H1 (cell line): ENCODE measurements around the gene GABRB2. TPM values are rescaled to one million over a fixed set of nuclear protein-coding genes. Genes with fewer than 3 reads are reported as not detected.

Source experiments
- CTCF ChIA-PET: fragments of 300-600 bp; sonication (Branson Sonifier 250); formaldehyde crosslinking; loops from one replicate; lab custom pipeline; 2021; ENCODE audit not compliant: partially characterized antibody; lab: Charles Lee
- POLR2A ChIA-PET: fragments of 300-600 bp; sonication (Branson Sonifier 250); formaldehyde crosslinking; loops from one replicate; lab custom pipeline; 2021; ENCODE audit warnings: inconsistent platforms; ENCODE audit not compliant: partially characterized antibody; lab: Charles Lee
- DNase-seq, 2 experiments: peaks; one replicate each; pipeline versions ENCODE4 v3.0.0 to v3.0.0-alpha.2; 2010 to 2022; ENCODE audit warnings: low spot score in 2 of 2, low read depth in 1 of 2, mixed read lengths in 1 of 2
- FAIRE-seq: peaks from 2 replicates; lab custom pipeline; 2011; peaks lifted over from hg19 to GRCh38; lab: Jason Lieb, UNC
- H2AFZ ChIP-seq: 2 replicates; pipeline ENCODE4 v1.8.1; 2012; ENCODE audit warnings: low read length, inconsistent platforms
- H2AK5ac ChIP-seq: 2 replicates; pipeline ENCODE4 v1.6.1; 2013; ENCODE audit warnings: low read depth, low read length
- H2BK120ac ChIP-seq: replicated peaks from 2 replicates; pipeline ENCODE3; 2013; ENCODE audit warnings: low read depth, low read length, inconsistent platforms
- H2BK12ac ChIP-seq: 2 replicates; pipeline ENCODE4 v1.6.1; 2013; ENCODE audit warnings: low read depth, low read length
- H2BK15ac ChIP-seq: 2 replicates; pipeline ENCODE4 v1.6.1; 2013; ENCODE audit warnings: low read length
- H2BK20ac ChIP-seq: 2 replicates; pipeline ENCODE4 v1.6.1; 2013; ENCODE audit warnings: low read length
- H2BK5ac ChIP-seq: 2 replicates; pipeline ENCODE4 v1.6.1; 2013; ENCODE audit warnings: low read depth, low read length
- H3K14ac ChIP-seq: 2 replicates; pipeline ENCODE4 v1.6.1; 2013; ENCODE audit warnings: inconsistent platforms; ENCODE audit not compliant: insufficient read length
- H3K18ac ChIP-seq: 2 replicates; pipeline ENCODE4 v1.6.1; 2013; ENCODE audit warnings: low read length; ENCODE audit errors: extremely low read depth
- H3K23ac ChIP-seq: 2 replicates; pipeline ENCODE4 v1.6.1; 2013; ENCODE audit warnings: inconsistent platforms; ENCODE audit not compliant: insufficient read length
- H3K23me2 ChIP-seq: 2 replicates; pipeline ENCODE4 v1.6.1; 2013; ENCODE audit warnings: low read depth, low read length
- H3K27ac ChIP-seq: 2 replicates; pipeline ENCODE4 v1.6.1; 2011; ENCODE audit warnings: low read depth, low read length, inconsistent platforms
- H3K27me3 ChIP-seq, 4 experiments: replicated peaks in 1 of 4; 1 replicate in 1 of 4; 2 replicates in 3 of 4; pipeline versions ENCODE4 v1.6.1 to v1.8.1; 2011 to 2013; ENCODE audit warnings: low read length in 3 of 4, mild to moderate bottlenecking in 3 of 4, inconsistent platforms in 2 of 4, mixed read lengths in 2 of 4, moderate library complexity in 1 of 4; ENCODE audit not compliant: control insufficient read depth in 3 of 4, insufficient read depth in 3 of 4; ENCODE audit errors: extremely low read depth in 1 of 4
- H3K36me3 ChIP-seq, 4 experiments: 2 replicates each; pipeline versions ENCODE4 v1.6.1 to v1.8.1; 2011 to 2013; ENCODE audit warnings: mild to moderate bottlenecking in 4 of 4, low read length in 3 of 4, moderate library complexity in 2 of 4, control low read depth in 1 of 4, inconsistent platforms in 1 of 4; ENCODE audit not compliant: insufficient read depth in 4 of 4, control insufficient read depth in 2 of 4
- H3K4ac ChIP-seq: replicated peaks from 2 replicates; pipeline ENCODE3; 2013; ENCODE audit warnings: low read length, low read depth, mixed read lengths, inconsistent platforms; ENCODE audit not compliant: insufficient read length
- H3K4me1 ChIP-seq, 4 experiments: replicated peaks in 1 of 4; 1 replicate in 1 of 4; 2 replicates in 3 of 4; pipeline versions ENCODE4 v1.6.1 to v1.8.1; 2011 to 2013; ENCODE audit warnings: low read length in 3 of 4, inconsistent platforms in 2 of 4, mixed read lengths in 1 of 4; ENCODE audit not compliant: insufficient read depth in 4 of 4, control insufficient read depth in 3 of 4
- H3K4me2 ChIP-seq, 2 experiments: 2 replicates each; pipeline versions ENCODE4 v1.6.1 to v1.8.1; 2011 to 2013; ENCODE audit warnings: low read depth in 2 of 2, low read length in 2 of 2, control low read depth in 1 of 2, inconsistent platforms in 1 of 2, mild to moderate bottlenecking in 1 of 2; ENCODE audit not compliant: insufficient read depth in 1 of 2
- H3K4me3 ChIP-seq, 4 experiments: fragments of 200-600, 300-600 bp in 1 of 4; sonication (generic), shearing (Covaris generic), sonication (Bioruptor Twin) in 1 of 4; 2 replicates each; pipeline versions ENCODE4 v1.5.1 to v1.8.1; 2011 to 2016; ENCODE audit warnings: low read length in 4 of 4, low read depth in 3 of 4, control low read depth in 2 of 4, inconsistent platforms in 2 of 4, mild to moderate bottlenecking in 2 of 4, mixed read lengths in 1 of 4, moderate library complexity in 1 of 4; ENCODE audit not compliant: insufficient read depth in 2 of 4; ENCODE audit errors: extremely low read depth in 1 of 4
- H3K56ac ChIP-seq: replicated peaks from 2 replicates; pipeline ENCODE3; 2013; ENCODE audit warnings: low read depth, mild to moderate bottlenecking, mixed read lengths, low read length, inconsistent platforms; ENCODE audit not compliant: insufficient read length
- H3K79me1 ChIP-seq: 2 replicates; pipeline ENCODE4 v1.6.1; 2013; ENCODE audit warnings: low read depth, low read length, control low read depth
- H3K79me2 ChIP-seq, 2 experiments: 2 replicates each; pipeline versions ENCODE4 v1.6.1 to v1.8.1; 2012 to 2013; ENCODE audit warnings: low read length in 2 of 2, mild to moderate bottlenecking in 2 of 2, inconsistent platforms in 1 of 2; ENCODE audit not compliant: insufficient read depth in 2 of 2, control insufficient read depth in 1 of 2
- H3K9ac ChIP-seq, 4 experiments: replicated peaks in 1 of 4; 1 replicate in 1 of 4; 2 replicates in 3 of 4; pipeline versions ENCODE4 v1.6.1 to v1.8.1; 2011 to 2013; ENCODE audit warnings: low read depth in 3 of 4, low read length in 3 of 4, control low read depth in 2 of 4, mild to moderate bottlenecking in 2 of 4, moderate library complexity in 2 of 4, inconsistent platforms in 1 of 4; ENCODE audit errors: extremely low read depth in 1 of 4
- H3K9me3 ChIP-seq, 2 experiments: 2 replicates each; pipeline versions ENCODE4 v1.6.1 to v1.8.1; 2012 to 2013; ENCODE audit warnings: mild to moderate bottlenecking in 2 of 2, moderate library complexity in 2 of 2, control low read depth in 1 of 2, inconsistent platforms in 1 of 2, low read depth in 1 of 2, low read length in 1 of 2, mixed read lengths in 1 of 2; ENCODE audit not compliant: insufficient read depth in 2 of 2
- H4K20me1 ChIP-seq, 2 experiments: replicated peaks in 1 of 2; 2 replicates each; pipeline versions ENCODE3 to v1.8.1; 2011 to 2013; ENCODE audit warnings: inconsistent platforms in 2 of 2, low read length in 2 of 2, mild to moderate bottlenecking in 1 of 2; ENCODE audit not compliant: insufficient read depth in 2 of 2, control insufficient read depth in 1 of 2
- H4K5ac ChIP-seq: 2 replicates; pipeline ENCODE4 v1.6.1; 2013; ENCODE audit warnings: low read length, low read depth, mixed read lengths, inconsistent platforms; ENCODE audit not compliant: insufficient read length
- H4K8ac ChIP-seq: 2 replicates; pipeline ENCODE4 v1.8.0; 2013; ENCODE audit warnings: mild to moderate bottlenecking, moderate library complexity, low read length, inconsistent platforms; ENCODE audit not compliant: insufficient read depth; ENCODE audit errors: extremely low read depth
- H4K91ac ChIP-seq: replicated peaks from 2 replicates; pipeline ENCODE3; 2013; ENCODE audit warnings: low read length, mixed read lengths, inconsistent platforms; ENCODE audit not compliant: insufficient read length
- CTBP2 ChIP-seq: IDR thresholded peaks from 2 replicates; pipeline ENCODE4 v1.7.0; 2011; ENCODE audit warnings: borderline replicate concordance, mild to moderate bottlenecking, moderate library complexity, mixed read lengths, low read length; ENCODE audit not compliant: insufficient read depth, insufficient read length
- GTF2F1 ChIP-seq: IDR thresholded peaks from 2 replicates; pipeline ENCODE4 v1.6.1; 2012; ENCODE audit warnings: low read depth, low read length, improper control_type of control experiment, borderline replicate concordance
- HDAC2 ChIP-seq, 2 experiments: fragments of 300-600 bp in 1 of 2; sonication (generic) in 1 of 2; IDR thresholded peaks; 2 replicates each; pipeline ENCODE4 v1.6.1; 2011 to 2012; ENCODE audit warnings: low read depth in 2 of 2, low read length in 2 of 2, mild to moderate bottlenecking in 2 of 2, moderate library complexity in 2 of 2, borderline replicate concordance in 1 of 2, inconsistent platforms in 1 of 2
- HDAC6 ChIP-seq: IDR thresholded peaks from one replicate; pipeline ENCODE4 v1.7.1; 2012; ENCODE audit warnings: low read depth, mild to moderate bottlenecking, inconsistent platforms, low read length, moderate library complexity
- KDM1A ChIP-seq: fragments of 200-600, 300-600 bp; sonication (generic); IDR thresholded peaks from 2 replicates; pipeline ENCODE4 v1.7.1; 2016; ENCODE audit warnings: mild to moderate bottlenecking, low read length, borderline replicate concordance
- KDM5A ChIP-seq: fragments of 200-600 bp; IDR thresholded peaks from 2 replicates; pipeline ENCODE4 v1.7.1; 2012; ENCODE audit warnings: mild to moderate bottlenecking, low read length, inconsistent platforms, mixed read lengths
- MAFK ChIP-seq: IDR thresholded peaks from 2 replicates; pipeline ENCODE4 v1.6.1; 2012; ENCODE audit warnings: low read depth, mild to moderate bottlenecking, improper control_type of control experiment, low read length
- POU5F1 ChIP-seq: IDR thresholded peaks from 2 replicates; pipeline ENCODE4 v1.6.1; 2011; ENCODE audit warnings: low read depth, mild to moderate bottlenecking, low read length, moderate library complexity
- RXRA ChIP-seq: IDR thresholded peaks from 2 replicates; pipeline ENCODE4 v1.6.1; 2011; ENCODE audit warnings: low read depth, mild to moderate bottlenecking, low read length, moderate library complexity; ENCODE audit not compliant: insufficient read depth
- SIRT6 ChIP-seq: IDR thresholded peaks from one replicate; pipeline ENCODE4 v1.7.1; 2012; ENCODE audit warnings: low read length, inconsistent platforms
- TCF12 ChIP-seq: IDR thresholded peaks from 2 replicates; pipeline ENCODE4 v1.6.1; 2011; ENCODE audit warnings: low read depth, mild to moderate bottlenecking, low read length
- WGBS, 2 experiments: shearing (Covaris generic) in 1 of 2; methylation state at CpG; one replicate each; pipeline versions ENCODE4 v1.1.6 to v1.1.7; 2013 to 2015; ENCODE audit warnings: low lambda C conversion rate in 2 of 2, mixed read lengths in 2 of 2, inconsistent platforms in 1 of 2, low coverage in 1 of 2, missing lambda C conversion rate in 1 of 2; ENCODE audit not compliant: insufficient replicate concordance in 2 of 2, insufficient coverage in 1 of 2, insufficient read length in 1 of 2; ENCODE audit errors: extremely low coverage in 1 of 2, missing lambda C conversion rate in 1 of 2; 5-methylcytosine and 5-hydroxymethylcytosine counted together
- polyA plus RNA-seq, 7 experiments: library from polyadenylated mRNA; depleted of rRNA in 3 of 7; stranded (reverse) in 5 of 7; unstranded in 2 of 7; fragments of >200 nt in 5 of 7; fragments of 200-250 nt in 2 of 7; gene quantifications; 1 replicate in 5 of 7; 2 replicates in 1 of 7; 4 replicates in 1 of 7; pipeline versions ENCODE4 v1.2.1 to v1.2.3, GENCODE V29; 2011 to 2013; ENCODE audit warnings: missing spikeins in 2 of 7, mixed read lengths in 2 of 7
- total RNA-seq: library from RNA; stranded (reverse); fragmentation: NEBNext Ultra II Directional; extraction: Animal tissue kit (Norgen Biotek cat#: 25700); gene quantifications from 2 replicates; pipeline ENCODE4 v1.2.1, GENCODE V29; 2021
- TF ChIP-seq, protein P1 (sequence below): IDR thresholded peaks from 2 replicates; pipeline ENCODE4 v1.6.1; 2011; ENCODE audit warnings: low read depth, mild to moderate bottlenecking, low read length; ENCODE audit not compliant: insufficient read depth
- TF ChIP-seq, protein P2 (sequence below): IDR thresholded peaks from 2 replicates; pipeline ENCODE4 v1.6.1; 2012; ENCODE audit warnings: inconsistent platforms

The GABRB2 gene
- total and polyA plus RNA-seq, 2 of the 8 experiments (the other 6 are each of a cell fraction or from before 2014, with no cell fraction given), result 0.54 to 1.9 TPM

DNA sequence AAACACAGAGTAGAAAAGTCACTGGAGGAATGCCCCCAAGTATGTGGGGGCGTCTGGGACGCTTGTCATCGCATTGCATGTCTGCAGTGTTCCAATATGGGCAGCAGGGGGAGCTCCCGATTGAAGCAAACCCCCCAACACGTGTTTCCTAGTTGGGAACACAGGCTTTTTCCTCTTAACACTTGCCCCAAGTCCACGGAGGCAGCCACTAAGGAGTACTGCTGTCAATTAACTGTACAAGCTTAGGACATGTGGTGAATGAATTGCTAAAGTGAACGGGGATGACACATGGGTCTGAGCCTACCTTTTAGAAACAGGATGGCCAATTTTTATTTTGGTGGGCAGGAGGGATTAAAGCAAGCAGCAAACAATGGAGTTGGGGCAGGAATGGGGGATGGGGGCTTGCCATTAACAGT lies 2.2 kb downstream of the GABRB2 start:
- CTCF ChIA-PET, result interaction anchor here (0.6 to 2.2 kb wide), 31 partner anchors 9 to 1864 kb away, joined by 3 to 8 read pairs (median 3); no protein-coding TSS in a partner anchor
- Histone ChIP-seq H2BK15ac (no peak overlapping the region), H3K4me1 (peaks cover 5 to 20% (median 13%) of the 10 kb centered on the region in 4 experiments; a peak in 6 of 7 replicates), H3K23me2 (peaks cover 22% of the 10 kb centered on the region), H3K79me2 (no peaks in the 10 kb centered on the region), H3K56ac (no peak overlapping the region), H2BK12ac (peak overlapping the region; percentile 95), H4K20me1 (peaks cover 1 to 2% of the 10 kb centered on the region in 2 experiments), H3K79me1 (no peaks in the 10 kb centered on the region), H2BK20ac (no peak overlapping the region), H4K5ac (no peak overlapping the region), H3K4ac (no peak overlapping the region), H2BK5ac (no peak overlapping the region), H4K8ac (no peak overlapping the region), H3K9ac (no peak overlapping the region), H3K4me2 (peak overlapping the region; percentile 47 to 97), H3K23ac (no peak overlapping the region), H4K91ac (no peak overlapping the region), H2BK120ac (no peak overlapping the region), H3K36me3 (no peaks in the 10 kb centered on the region), H2AK5ac (no peak overlapping the region), H3K18ac (no peak overlapping the region), H3K9me3 (no peaks in the 10 kb centered on the region), H3K27me3 (peaks cover 20 to 49% (median 46%) of the 10 kb centered on the region in 4 experiments), H3K27ac (no peak overlapping the region), H3K14ac (no peak overlapping the region), H3K4me3 (peak overlapping the region in 1 of 4 experiments; percentile 73; a peak in 2 of 8 replicates), H2AFZ (no peak overlapping the region)
- POLR2A ChIA-PET, result no interaction called here
- FAIRE-seq (peak; percentile 88), DNase-seq (peak in 1 of 2 experiments; percentile 76)
- 3% methylated on average over 7 of the region's 7 CpGs; no CpG with 5 or more reads in 1 of the 2 experiments for WGBS, 2 experiments
- TF ChIP-seq HDAC2 (IDR thresholded peaks at IDR 0.05; ENCODE audit: borderline replicate concordance in 1 of 2, low read depth in 2 of 2, low read length in 2 of 2) (peak; percentile 48 to 56; a peak in 2 of 4 replicates), KDM1A (peak; percentile 63; the same call in 1 of the 2 replicates), SIRT6 (no peak), KDM5A (no peak), POU5F1 (no peak), HDAC6 (no peak), RXRA (no peak), TCF12 (no peak), CTBP2 (no peak), GTF2F1 (no peak), MAFK (no peak)
- TF ChIP-seq, protein P1, sequence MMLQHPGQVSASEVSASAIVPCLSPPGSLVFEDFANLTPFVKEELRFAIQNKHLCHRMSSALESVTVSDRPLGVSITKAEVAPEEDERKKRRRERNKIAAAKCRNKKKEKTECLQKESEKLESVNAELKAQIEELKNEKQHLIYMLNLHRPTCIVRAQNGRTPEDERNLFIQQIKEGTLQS, result 0 out of 2 replicates have a peak, but pooled peaks have one; percentile 21
- TF ChIP-seq, protein P2, sequence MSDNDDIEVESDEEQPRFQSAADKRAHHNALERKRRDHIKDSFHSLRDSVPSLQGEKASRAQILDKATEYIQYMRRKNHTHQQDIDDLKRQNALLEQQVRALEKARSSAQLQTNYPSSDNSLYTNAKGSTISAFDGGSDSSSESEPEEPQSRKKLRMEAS, result peak; percentile 99
